T-helper 1 cell treated with Interleukin-12 subunit alpha and Interleukin-12 subunit beta and Interleukin-4 antibody, amounts not matched to agents 30 ng/mL and 1 ng/mL, for 36 hours (primary cell): ENCODE measurements around the gene SMIM41. TPM values are rescaled to one million over a fixed set of nuclear protein-coding genes. Genes with fewer than 3 reads are reported as not detected.

Experiments used
- intact Hi-C: fragments of 100-400 bp; cut with micrococcal nuclease; formaldehyde crosslinking; loops from one replicate; pipeline ENCODE4 v1.15.1; 2024
- total RNA-seq: library from RNA; stranded (reverse); gene quantifications from 2 replicates; pipeline ENCODE4 v1.2.3, GENCODE V29; 2022

Gene SMIM41
- 0.25 TPM in 1 of 2 replicates, not detected in the other for total RNA-seq

DNA sequence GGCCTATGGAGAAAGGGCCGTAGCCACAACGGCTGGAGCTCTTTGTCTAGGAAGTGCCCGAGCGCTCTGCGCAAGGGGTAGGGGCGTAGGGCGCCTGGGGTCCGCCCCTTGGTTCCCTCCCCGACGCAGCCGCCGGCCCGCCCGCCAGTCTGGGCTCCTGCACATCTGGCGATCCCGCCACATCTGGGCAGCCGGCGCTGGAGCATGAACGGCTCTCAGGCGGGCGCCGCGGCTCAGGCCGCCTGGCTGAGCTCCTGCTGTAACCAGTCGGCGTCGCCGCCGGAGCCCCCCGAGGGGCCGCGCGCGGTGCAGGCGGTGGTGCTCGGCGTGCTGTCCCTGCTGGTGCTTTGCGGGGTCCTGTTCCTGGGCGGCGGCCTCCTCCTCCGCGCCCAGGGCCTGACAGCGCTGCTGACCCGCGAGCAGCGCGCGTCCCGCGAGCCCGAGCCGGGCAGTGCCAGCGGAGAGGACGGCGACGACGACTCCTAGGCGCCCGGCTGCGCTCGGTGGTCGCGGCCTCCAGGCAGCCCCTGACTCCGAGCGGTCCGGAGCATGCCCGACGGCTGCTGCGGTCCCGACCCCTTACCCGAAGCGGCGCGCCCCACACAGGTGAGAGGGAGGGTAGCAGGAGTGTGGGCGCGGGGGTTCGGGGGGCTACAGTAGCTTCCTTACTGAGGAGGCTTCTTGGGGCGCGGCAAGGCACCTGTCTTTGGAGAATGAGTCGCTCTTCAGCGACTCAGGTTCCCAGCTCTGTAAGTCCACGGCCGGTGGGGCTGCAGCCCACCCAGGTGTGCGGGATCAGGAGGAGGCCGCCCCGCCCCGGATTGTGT, at the start of gene SMIM41:
SMIM41 (plus strand) TSS at position 129 of the 827 bp plus-strand sequence; CDS start at position 205, 76 bp downstream.
- intact Hi-C loops: no loop called here

- intact Hi-C loops: no loop called here
Observed at GRCh38 chr12:52032446-52032803, 47.1 kb upstream of the SMIM41 start.

- intact Hi-C loops: loop anchor here (1.0 kb wide), 3 partner anchors 8 to 36 kb away; partner anchors contain the start of genes ATG101 and NR4A1
Observed at GRCh38 chr12:52032804-52033445, 46.6 kb upstream of the SMIM41 start.

GRCh38 chr12:52033446-52034140, 45.9 kb upstream of the SMIM41 start:
- intact Hi-C loops: loop anchor here (1.0 kb wide), 3 partner anchors 8 to 36 kb away; partner anchors contain the start of genes ATG101 and NR4A1

DNA sequence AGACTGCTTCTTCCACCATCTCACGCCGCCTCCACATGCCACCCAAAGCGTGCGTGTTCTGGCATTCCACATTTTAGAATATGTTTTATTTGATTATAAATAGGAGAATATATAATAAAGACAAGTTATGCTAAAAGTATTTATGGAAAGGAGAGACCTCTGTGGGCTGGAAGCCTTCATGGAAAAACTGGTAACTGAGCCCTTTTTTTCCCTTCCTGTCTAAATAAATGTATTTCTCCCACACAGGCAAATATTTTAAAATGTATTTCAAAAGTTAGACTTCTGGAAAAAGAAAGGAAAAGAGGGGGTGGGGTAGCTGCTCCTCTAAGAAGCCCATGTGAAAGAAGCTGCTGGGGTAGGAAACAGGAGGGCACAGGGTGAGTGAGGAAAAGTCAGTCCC, 44.3 kb upstream of the SMIM41 start:
- intact Hi-C loops: no loop called here

GRCh38 chr12:52035926-52036325, 43.6 kb upstream of the SMIM41 start:
- intact Hi-C loops: no loop called here

GRCh38 chr12:52036587-52037171, 42.8 kb upstream of the SMIM41 start:
- intact Hi-C loops: loop anchor here (1.0 kb wide), 2 partner anchors 15 to 33 kb away; partner anchors contain the start of genes ATG101 and NR4A1

DNA sequence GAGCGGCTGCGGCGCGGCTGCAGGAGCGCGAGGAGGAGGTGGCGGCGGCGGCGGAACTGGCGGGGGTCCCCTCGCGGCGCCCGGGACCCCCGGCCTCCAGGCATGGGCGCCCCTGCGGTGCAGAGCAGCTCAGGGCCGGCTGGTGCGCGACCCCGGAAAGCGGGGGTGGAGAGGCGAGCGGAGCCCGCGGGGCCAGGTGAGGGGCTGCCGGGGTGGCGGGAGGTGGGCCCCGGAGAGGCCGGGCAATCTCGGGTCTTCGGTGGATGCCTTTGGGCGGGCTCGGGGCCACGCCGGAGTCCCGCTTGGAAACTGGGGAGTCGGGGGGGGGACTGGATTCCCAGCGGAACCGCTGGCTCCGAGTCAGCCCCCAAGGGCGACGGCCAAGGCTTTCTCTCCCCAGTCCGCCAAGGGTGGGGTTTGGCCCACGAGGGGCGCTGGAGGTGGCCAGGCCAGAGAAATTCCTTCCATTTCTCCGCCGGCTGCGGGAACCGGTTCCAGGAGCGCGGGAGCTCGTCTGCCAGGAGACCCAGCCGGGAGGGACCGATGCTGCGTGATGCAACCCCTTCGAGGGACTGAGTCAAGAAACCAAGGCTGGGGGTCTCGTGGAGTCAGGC, 42.1 kb upstream of the SMIM41 start:
- intact Hi-C loops: loop anchor here (1.0 kb wide), 2 partner anchors 14 to 32 kb away; partner anchors contain the start of genes ATG101 and NR4A1

DNA sequence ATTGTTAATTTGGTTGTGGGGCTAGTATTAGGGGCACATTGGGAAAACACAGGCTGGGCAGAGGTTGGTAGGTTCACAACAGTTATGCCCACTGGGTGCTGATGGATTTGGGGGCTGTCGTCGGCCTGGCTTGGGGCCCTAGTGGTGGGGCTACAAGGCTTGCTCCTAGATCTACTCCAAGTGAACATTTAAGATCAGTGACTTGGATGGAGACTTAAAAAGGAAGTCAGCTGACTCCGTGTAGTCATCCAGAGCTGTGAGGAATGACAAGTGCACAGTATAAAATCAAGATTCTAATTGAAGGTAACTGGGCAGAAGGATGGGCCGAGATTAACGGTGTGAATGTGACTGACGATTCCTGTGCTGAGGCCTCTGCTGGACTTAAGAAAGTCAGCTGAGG, 41.1 kb upstream of the SMIM41 start:
- intact Hi-C loops: no loop called here

DNA sequence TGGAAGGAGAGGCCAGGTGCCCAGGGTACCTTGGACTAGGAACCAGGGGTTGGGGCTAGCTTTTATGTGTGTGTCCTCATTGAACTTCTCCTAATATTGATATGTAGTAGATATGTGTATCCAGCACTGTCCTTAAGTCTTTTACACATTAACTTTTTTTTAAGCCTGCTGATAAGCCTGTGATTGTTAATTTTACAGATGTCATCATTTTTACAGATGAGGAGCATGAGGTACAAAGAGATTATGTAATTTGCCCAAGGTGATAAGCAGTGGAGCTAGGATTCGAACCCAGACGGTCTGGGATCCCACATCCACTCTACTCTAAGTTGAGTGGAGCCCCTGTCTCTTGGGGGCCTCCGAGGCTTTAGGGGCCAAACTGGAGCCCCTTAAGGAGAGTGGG, 38.5 kb upstream of the SMIM41 start:
- intact Hi-C loops: no loop called here

DNA sequence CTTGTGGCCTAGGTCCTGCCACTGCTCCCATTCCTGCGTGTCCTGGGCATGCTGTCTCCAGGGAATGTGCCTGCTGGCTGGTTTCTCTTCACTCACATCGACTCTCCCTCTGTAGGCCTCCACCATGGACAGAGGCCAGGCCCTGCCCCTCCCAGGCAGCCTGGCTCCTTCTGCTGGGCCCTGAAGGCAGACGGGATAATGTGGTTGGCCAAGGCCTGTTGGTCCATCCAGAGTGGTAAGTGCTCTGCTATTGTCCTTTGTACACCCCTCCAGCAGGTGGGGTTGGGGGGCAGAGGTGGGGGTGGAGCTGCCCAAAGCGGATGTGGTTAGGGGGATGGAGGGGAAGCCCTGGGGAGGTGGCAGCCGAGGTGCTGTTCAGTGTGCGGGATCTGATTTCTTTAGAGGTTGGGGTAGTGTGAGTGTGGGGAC, 37.8 kb upstream of the SMIM41 start:
- intact Hi-C loops: no loop called here

- intact Hi-C loops: no loop called here
Observed at GRCh38 chr12:52042706-52043385, 36.7 kb upstream of the SMIM41 start.

- intact Hi-C loops: no loop called here
Observed at GRCh38 chr12:52043386-52044212, 35.9 kb upstream of the SMIM41 start.

GRCh38 chr12:52044292-52044983, 35.1 kb upstream of the SMIM41 start:
- intact Hi-C loops: no loop called here

GRCh38 chr12:52045794-52046199, 33.7 kb upstream of the SMIM41 start:
- intact Hi-C loops: no loop called here

DNA sequence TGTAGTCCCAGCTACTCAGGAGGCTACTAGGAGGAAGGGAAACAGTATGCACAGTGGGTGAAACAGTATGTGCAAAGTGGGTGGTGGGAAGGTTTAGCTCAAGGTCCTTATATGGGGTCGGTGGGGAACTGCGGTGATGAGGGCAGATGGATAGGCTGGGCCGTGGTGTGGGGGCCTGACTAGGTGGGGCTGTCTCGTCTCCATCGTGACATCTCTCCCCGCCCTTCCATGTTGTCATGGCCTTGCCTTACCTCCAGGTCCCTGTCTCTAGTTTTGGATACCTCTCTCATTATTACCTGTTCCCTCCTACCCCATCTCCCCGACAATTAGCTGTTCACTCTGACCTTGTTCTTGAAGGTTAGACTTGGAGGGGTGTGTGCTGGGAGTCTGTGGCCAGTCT, 32.6 kb upstream of the SMIM41 start:
- intact Hi-C loops: no loop called here

DNA sequence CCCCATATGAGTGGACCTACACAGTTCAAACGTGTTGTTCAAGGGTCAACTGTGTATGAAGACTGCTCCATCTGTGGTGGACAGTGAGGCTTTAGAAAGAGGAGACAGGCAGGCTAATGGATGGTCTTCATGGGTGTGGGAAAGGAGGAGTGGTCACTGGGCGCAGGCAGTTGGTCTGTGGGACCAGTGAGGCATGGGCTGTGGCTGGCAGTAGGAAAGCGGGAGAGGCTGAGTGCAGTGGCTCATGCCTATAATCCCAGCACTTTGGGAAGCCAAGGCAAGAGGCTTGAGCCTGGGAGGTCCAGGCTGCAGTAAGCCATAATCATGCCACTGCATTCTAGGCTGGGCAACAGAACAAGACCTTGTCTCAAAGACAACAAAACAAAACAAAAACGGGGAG, 30.2 kb upstream of the SMIM41 start:
- intact Hi-C loops: no loop called here

DNA sequence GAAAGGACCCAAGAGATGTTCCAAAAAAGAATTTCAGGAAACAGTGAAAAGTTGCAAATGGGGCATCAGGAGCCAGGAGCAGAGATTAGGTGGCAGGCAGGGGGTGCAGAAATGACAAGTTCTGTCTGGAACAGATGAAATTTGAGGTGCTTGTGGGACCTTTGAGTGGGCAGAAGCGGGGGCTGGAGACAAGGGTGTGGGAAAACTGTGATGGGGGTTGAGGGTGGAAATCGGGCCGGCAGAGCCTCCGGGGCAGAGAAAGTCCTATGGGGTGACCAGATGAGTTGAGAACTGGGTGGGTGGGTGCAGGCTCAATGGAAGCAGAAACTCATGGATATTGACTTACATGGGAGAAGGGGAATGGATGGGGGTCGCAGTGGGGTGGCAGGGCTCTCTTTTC, 29.8 kb upstream of the SMIM41 start:
- intact Hi-C loops: loop anchor here (2.0 kb wide), 1 partner anchor 957 kb away; the partner anchor contains the start of gene EIF4B
